NCI-H2107 (cell line): Measurements from ENCODE around the gene GPR183.
"Not testable (repeated sequence)": the region's sequence is repeated elsewhere in the genome, so short reads cannot be mapped to it uniquely, and the experiment has no call there.

ENCODE experiments used
- DNase-seq: peaks from one replicate; lab custom pipeline; 2025; lab: John Stamatoyannopoulos, UW

GPR183 gene

GRCh38 chr13:99269627-99270241, 37.5 kb downstream of the GPR183 start:
- no peak for DNase-seq

- DNase-seq = no peak
Measured at GRCh38 chr13:99268822-99269221, 38.4 kb downstream of the GPR183 start.

- no peak for DNase-seq
Measured at GRCh38 chr13:99267927-99268326, 39.3 kb downstream of the GPR183 start.

DNA sequence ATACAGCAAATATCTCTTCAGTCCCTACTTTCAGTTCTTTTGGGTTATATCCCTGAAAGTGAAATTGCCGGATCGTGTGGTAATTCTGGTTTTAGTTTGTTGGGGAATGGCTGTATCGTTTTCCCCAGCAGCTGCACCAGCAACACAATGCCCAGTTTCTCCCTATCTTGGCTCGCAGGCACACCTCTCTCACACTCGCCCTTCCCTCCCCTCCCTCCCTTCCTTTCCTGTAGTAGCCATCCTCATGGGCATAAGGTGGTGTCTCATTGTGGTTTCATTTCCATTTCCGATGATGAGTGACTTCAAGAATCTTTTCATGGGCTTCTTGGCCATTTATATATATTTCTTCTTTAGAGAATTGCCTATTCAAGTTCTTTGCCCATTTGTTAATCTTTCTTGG, 40.4 kb downstream of the GPR183 start:
- DNase-seq = no peak

GRCh38 chr13:99265821-99266426, 41.3 kb downstream of the GPR183 start:
- DNase-seq = no peak

GRCh38 chr13:99265162-99265800, 41.9 kb downstream of the GPR183 start:
- DNase-seq = no peak

GRCh38 chr13:99264051-99264450, 43.1 kb downstream of the GPR183 start:
- no peak for DNase-seq

GRCh38 chr13:99263126-99263785, 43.9 kb downstream of the GPR183 start:
- DNase-seq = no peak

- no peak for DNase-seq
Measured at GRCh38 chr13:99261059-99261458, 46.1 kb downstream of the GPR183 start.

GRCh38 chr13:99260216-99260615, 47.0 kb downstream of the GPR183 start:
- DNase-seq = no peak

- DNase-seq = no peak
Measured at GRCh38 chr13:99258946-99259345, 48.3 kb downstream of the GPR183 start.

DNA sequence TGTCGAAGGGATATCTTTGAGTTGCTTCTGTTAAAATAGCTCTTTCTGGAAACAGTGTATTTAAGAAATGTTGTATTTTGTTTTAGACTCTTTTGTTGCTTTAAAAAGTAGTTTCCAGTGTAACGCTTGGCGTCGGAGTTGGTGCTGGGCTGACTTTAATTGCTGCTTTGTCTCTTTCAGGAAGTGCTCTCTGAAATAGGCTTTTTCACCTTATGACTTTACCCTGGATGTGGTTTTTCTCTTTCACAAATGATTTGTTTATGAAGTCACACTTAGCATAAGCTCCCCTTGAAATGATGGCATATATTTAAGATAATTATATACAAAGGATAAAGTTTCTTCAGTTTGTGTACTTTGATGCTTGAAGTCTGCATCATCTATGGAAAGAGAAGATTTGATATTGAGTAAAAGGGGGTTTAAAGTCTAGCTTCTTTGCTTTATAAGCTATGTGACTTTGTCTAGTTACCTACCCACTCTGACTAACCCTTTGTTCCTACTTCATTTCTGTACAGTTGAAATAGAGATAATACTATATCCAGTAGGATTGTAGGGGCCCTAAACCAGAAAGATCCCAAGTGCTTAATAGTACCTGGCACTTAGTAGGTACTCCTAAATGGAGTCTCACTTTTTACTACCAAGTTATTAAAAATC, 48.9 kb downstream of the GPR183 start, which contains the start of gene GPR18:
TSS of gene GPR18 (minus strand) at position 170 of the 651 bp plus-strand sequence. CDS start 2,507 bp downstream, outside the sequence.
- no peak for DNase-seq

DNA sequence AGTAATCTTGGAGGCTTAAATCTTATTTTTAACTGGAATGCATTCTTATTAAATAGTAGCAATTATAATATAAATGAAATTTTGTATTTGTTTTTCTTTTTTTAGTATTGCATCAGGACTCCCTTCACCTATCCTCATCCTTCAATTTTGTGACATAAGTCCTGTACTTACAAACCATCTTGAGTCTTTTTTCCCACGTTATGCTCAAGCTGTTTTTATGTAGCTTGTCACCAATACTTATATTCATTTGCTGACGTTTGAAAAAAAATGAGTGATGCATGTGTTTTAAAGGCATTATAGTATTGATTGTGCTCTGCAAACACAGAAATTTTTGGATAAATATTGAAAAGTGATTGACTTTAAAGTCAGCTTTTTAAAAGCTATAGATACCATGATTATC, 49.9 kb downstream of the GPR183 start:
- DNase-seq = no peak

DNA sequence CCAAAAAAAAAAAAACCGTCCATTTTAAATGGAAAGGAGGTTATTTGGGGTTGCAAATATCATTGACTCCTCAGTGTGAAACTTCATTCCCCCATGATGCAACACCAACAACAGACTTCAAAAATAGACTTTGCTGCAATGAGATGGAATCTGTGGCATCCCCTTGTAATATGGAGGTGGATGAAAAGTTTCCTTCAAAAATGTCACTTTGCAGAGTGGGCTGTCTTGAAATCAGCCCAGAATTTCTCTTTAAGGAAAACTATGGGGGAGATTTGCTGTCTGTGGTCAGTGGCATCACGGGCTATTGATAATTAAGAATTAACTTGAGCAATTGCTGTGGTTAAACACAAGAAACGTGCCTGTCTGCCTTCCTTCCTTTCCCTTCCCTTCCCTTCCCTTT, 50.5 kb downstream of the GPR183 start:
- no peak for DNase-seq

GRCh38 chr13:99256283-99256682, 50.9 kb downstream of the GPR183 start:
- no peak for DNase-seq

- DNase-seq = no peak
Measured at GRCh38 chr13:99255271-99255670, 51.9 kb downstream of the GPR183 start.

- DNase-seq = no peak
Measured at GRCh38 chr13:99254830-99255229, 52.4 kb downstream of the GPR183 start.

DNA sequence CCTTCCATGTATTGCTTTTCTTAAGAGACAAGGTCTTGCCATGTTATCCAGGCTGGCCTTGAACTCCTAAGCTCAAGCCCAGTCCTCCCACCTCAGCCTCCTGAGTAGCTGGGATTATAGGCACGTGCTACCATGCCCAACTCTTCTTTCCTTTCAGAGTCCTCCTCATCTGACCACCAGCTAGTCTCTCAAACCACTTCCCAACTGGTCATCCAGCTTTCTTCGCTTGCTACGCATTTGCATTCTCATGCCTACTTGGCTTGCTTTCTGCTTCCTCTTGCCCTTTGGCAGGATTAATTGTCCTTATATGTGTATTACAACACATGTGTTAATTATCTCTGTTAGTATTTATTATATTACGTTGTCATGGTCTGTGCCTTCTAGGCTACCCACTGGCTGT, 55.3 kb downstream of the GPR183 start:
- DNase-seq = no peak

- no peak for DNase-seq
Measured at GRCh38 chr13:99250982-99251825, 56.0 kb downstream of the GPR183 start.

DNA sequence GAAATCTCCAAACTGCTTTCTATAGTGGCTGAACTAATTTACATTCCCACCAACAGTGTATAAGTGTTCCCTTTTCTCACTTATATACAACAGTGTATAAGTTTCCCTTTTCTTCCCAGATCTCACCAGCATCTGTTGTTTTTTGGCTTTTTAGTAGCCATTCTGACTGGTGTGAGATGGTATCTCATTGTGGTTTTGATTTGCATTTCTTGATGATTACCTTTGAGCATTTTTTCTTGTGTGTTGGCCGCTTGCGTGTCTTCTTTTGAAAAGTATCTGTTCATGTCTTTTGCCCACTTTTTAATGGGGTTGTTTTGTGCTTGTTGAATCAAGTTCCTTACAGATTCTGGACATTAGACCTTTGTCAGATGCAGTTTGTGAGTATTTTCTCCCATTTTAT, 57.6 kb downstream of the GPR183 start:
- DNase-seq = not testable (repeated sequence)

- not testable (repeated sequence) for DNase-seq
Measured at GRCh38 chr13:99249178-99249577, 58.0 kb downstream of the GPR183 start.
